GM12872 (cell line): Measurements from ENCODE around the gene COL11A2.

Experiments
- TF ChIP-seq, protein P1 (sequence below): IDR thresholded peaks from 3 replicates; pipeline ENCODE4 v1.5.1; 2011; ENCODE audit warnings: low read depth, mild to moderate bottlenecking, low read length, moderate library complexity; ENCODE audit not compliant: insufficient read depth

Gene COL11A2

DNA sequence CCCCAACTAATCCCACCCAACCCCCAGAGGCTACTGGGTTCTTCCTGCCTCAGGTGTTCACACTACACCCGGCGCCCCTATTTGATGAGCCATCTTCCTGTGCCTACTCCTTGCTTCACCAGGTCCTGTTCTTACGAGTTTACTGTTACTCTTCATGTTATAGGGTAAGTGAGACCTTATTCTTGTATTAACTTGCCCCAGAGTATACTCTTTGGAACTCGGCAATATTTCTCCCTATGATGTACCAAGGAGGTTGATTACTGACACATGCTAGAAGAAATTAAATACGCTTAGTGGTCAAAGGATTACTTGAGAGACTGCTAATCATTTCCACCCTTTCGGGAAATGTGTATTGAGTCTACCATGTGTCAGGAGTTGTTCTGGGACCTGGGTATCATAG, 25.0 kb upstream of the COL11A2 start:
- TF ChIP-seq, protein P1, sequence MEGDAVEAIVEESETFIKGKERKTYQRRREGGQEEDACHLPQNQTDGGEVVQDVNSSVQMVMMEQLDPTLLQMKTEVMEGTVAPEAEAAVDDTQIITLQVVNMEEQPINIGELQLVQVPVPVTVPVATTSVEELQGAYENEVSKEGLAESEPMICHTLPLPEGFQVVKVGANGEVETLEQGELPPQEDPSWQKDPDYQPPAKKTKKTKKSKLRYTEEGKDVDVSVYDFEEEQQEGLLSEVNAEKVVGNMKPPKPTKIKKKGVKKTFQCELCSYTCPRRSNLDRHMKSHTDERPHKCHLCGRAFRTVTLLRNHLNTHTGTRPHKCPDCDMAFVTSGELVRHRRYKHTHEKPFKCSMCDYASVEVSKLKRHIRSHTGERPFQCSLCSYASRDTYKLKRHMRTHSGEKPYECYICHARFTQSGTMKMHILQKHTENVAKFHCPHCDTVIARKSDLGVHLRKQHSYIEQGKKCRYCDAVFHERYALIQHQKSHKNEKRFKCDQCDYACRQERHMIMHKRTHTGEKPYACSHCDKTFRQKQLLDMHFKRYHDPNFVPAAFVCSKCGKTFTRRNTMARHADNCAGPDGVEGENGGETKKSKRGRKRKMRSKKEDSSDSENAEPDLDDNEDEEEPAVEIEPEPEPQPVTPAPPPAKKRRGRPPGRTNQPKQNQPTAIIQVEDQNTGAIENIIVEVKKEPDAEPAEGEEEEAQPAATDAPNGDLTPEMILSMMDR, result no peak

- TF ChIP-seq, protein P1, result no peak
Observed at GRCh38 chr6:33216117-33216649, 23.9 kb upstream of the COL11A2 start.

DNA sequence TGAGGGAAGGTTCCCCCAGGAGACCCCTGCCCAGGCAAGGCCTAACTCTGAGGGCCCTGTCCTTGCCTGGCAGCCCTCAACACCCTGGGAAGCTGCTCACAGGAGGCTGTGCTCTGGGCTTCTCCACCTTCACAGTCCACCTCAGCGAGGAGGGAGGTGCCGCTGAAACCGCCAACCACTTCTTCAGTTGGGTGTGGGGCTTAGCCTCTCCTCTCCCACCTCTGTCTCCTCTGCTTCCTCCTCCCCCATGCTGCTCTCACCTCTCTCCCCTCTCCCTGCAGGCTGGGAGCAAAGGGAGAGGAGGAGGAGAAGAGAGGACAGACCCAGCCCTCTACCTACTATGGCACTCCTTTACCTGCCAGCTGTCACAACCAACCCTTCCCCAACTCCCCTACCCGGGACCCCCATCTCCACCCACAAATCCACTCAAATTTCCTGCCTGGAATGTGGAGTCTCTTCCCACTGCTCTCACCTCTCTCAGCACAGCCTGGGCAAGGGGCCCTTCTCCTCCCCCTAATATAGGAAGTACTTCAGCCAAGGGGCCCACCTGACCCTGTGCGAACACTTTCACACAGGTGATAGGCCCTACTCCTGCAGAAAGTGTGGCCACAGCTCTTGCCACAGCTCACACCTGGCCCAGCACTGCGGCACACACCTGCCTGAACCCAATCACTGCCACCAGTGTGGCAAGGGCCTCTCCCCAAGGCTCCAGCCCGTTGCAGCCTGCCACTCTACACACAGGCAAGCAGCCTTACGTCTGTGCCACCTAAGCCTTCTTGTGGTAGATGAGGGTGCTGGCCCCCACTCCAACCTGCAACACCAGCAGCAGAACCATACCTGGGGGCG, 23.2 kb upstream of the COL11A2 start:
- TF ChIP-seq, protein P1, result no peak

DNA sequence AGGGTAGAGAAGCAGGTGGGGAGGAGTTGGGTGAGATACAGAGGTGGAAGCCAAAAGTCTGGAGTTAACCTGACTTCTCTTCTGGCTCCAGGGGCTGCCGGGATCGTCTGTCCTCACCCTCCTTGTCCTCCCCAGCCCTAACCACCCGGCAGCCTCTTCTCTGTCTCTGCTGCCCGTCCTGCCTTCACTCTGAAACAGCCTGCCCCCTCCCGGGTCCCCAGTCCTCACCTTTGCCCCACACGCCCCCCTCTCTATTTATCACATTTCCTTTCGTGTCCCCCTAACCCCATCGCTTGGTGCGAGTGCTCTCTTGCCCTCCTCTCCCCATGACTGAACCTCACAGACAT, 21.7 kb upstream of the COL11A2 start:
- TF ChIP-seq, protein P1, result no peak

DNA sequence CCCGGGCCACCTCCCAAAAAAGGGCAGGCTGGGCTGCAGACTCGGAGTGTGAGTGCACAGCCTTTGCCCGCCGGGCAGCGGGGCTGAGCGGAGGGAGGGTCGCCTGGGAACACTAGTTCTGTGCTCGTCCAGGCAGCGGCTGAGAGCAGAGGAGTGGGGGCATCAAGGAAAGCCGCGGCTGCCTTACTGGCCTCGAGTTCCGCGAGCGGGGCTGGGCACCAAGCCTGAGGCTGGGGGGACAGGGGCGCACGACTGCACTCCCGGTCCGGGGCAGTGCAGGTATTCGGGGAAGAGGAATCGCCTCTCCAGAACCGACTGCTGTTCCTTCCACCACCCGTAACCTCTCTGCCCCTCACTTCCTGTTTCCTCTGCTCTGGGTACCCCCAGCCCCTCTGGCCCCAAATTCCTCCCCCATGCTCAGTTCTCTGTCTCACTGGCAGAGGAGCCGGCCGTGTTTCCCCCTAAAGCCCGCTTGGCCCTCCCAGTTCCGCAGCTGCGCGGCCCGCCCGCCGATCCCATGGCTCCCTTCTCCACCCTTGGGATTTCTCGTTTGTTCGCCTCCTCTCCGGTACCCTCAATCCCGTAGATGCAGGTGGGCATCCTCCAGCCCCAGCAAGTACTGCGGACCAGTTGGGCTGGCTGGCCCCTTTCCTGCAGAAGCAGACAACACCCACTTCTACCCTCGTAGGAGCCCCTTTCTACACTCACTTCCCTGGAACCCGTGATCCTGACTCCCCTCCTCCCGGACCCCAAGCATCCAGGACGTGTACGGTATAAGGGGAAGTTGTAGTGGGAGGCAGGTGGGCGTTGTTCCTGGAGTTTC, 21.1 kb upstream of the COL11A2 start:
- TF ChIP-seq, protein P1, result no peak

- TF ChIP-seq, protein P1, result no peak
Observed at GRCh38 chr6:33212857-33213165, 20.5 kb upstream of the COL11A2 start.

- TF ChIP-seq, protein P1, result no peak
Observed at GRCh38 chr6:33211666-33212422, 19.6 kb upstream of the COL11A2 start.
